HepG2 (cell line): ENCODE data around the gene PPP1R13L. TPM values are rescaled to one million over a fixed set of nuclear protein-coding genes. Genes with fewer than 3 reads are reported as not detected.
A peak's percentile ranks its signal among the peaks of the same experiment; 100 is the strongest.

Experiments
- ATAC-seq: fragments of 200-7000 bp; cut with Tn5 transposase; 3 replicates; pipeline ENCODE4 v1.9.1; 2020; ENCODE audit warnings: mild to moderate bottlenecking, moderate library complexity
- BruUV-seq: library from RNA; stranded (reverse); fragments of 400-500 nt; replicated peaks from 2 replicates; lab custom pipeline; 2021; lab: Mats Ljungman, UMichigan
- CTCF ChIA-PET: fragments of 300-600 bp; formaldehyde crosslinking; extraction: SDS; loops from one replicate; lab custom pipeline; 2021; ENCODE audit warnings: low total read pairs, inconsistent platforms, low intra/inter-chr PET ratio; lab: Yijun Ruan, JAX
- POLR2A ChIA-PET: fragments of 350-600 bp; sonication (Branson Sonifier 250); formaldehyde crosslinking; loops from one replicate; lab custom pipeline; 2020; ENCODE audit warnings: antibody characterized with exemption, inconsistent platforms; lab: Yijun Ruan, JAX
- DNase-seq: peaks from one replicate; pipeline ENCODE4 v3.0.0-alpha.2; 2015; ENCODE audit warnings: low spot score
- FAIRE-seq: peaks from 3 replicates; lab custom pipeline; 2011; peaks lifted over from hg19 to GRCh38; lab: Jason Lieb, UNC
- H2AFZ ChIP-seq: one replicate; pipeline ENCODE4 v1.6.1; 2011; ENCODE audit warnings: low read length, inconsistent platforms
- H3K27ac ChIP-seq: fragments of 300-600 bp; 3 replicates; pipeline ENCODE4 v1.8.0; 2011; ENCODE audit warnings: mixed run types, mild to moderate bottlenecking, mixed read lengths, low read length, inconsistent platforms; ENCODE audit not compliant: insufficient read depth; ENCODE audit errors: extremely low read length
- H3K27me3 ChIP-seq, 2 experiments: fragments of 200-600 bp in 1 of 2; 2 replicates in 1 of 2; 3 replicates in 1 of 2; pipeline versions ENCODE4 v1.6.0 to v1.8.0; 2011; ENCODE audit warnings: low read length in 2 of 2, mild to moderate bottlenecking in 2 of 2, moderate library complexity in 2 of 2, inconsistent platforms in 1 of 2; ENCODE audit not compliant: insufficient read depth in 2 of 2, control insufficient read depth in 1 of 2
- H3K36me3 ChIP-seq, 2 experiments: fragments of 200-600 bp in 1 of 2; replicated peaks in 1 of 2; 2 replicates in 1 of 2; 3 replicates in 1 of 2; pipeline versions ENCODE4 v1.5.1 to v1.8.0; 2011; ENCODE audit warnings: low read length in 2 of 2, inconsistent platforms in 1 of 2; ENCODE audit not compliant: insufficient read depth in 2 of 2, control insufficient read depth in 1 of 2
- H3K4me1 ChIP-seq: 2 replicates; pipeline ENCODE4 v1.5.1; 2012; ENCODE audit warnings: low read length, inconsistent platforms; ENCODE audit not compliant: insufficient read depth
- H3K4me2 ChIP-seq: 2 replicates; pipeline ENCODE4 v1.6.0; 2011; ENCODE audit warnings: low read depth, low read length, inconsistent platforms
- H3K4me3 ChIP-seq, 3 experiments: fragments of 200-600 bp in 1 of 3; sonication (generic), shearing (Covaris generic) in 1 of 3; replicated peaks in 1 of 3; 2 replicates each; pipeline ENCODE4 v1.5.1; 2011 to 2016; ENCODE audit warnings: low read length in 3 of 3, inconsistent platforms in 2 of 3, low read depth in 2 of 3, mild to moderate bottlenecking in 2 of 3, control low read depth in 1 of 3, mixed read lengths in 1 of 3; ENCODE audit not compliant: insufficient read depth in 1 of 3
- H3K79me2 ChIP-seq: one replicate; pipeline ENCODE4 v1.6.1; 2011; ENCODE audit warnings: low read length, inconsistent platforms; ENCODE audit not compliant: insufficient read depth
- H3K9ac ChIP-seq: 2 replicates; pipeline ENCODE4 v1.6.0; 2011; ENCODE audit warnings: mild to moderate bottlenecking, low read depth, low read length, inconsistent platforms; ENCODE audit not compliant: insufficient read depth
- H3K9me3 ChIP-seq: 2 replicates; pipeline ENCODE4 v1.5.1; 2012; ENCODE audit warnings: mild to moderate bottlenecking, low read length
- H4K20me1 ChIP-seq: 2 replicates; pipeline ENCODE4 v1.6.0; 2011; ENCODE audit warnings: inconsistent platforms, mild to moderate bottlenecking, low read length, moderate library complexity; ENCODE audit not compliant: insufficient read depth
- ATF7 ChIP-seq, 2 experiments: fragments of 450-650 bp in 1 of 2; sonication (generic) in 1 of 2; formaldehyde crosslinking in 1 of 2; IDR thresholded peaks; 2 replicates each; pipeline versions ENCODE4 v1.4.0 to v1.6.1; 2016 to 2020; ENCODE audit warnings: antibody characterized with exemption in 1 of 2, mild to moderate bottlenecking in 1 of 2, missing genetic modification reagents in 1 of 2
- HNRNPLL ChIP-seq: fragments of 200-400 bp; formaldehyde crosslinking; IDR thresholded peaks from 2 replicates; pipeline ENCODE4 v1.6.1; 2017; ENCODE audit warnings: mild to moderate bottlenecking, low read depth, low read length; ENCODE audit not compliant: poor library complexity, severe bottlenecking
- SP1 ChIP-seq, 2 experiments: fragments of 450-650 bp in 1 of 2; sonication (generic) in 1 of 2; formaldehyde crosslinking in 1 of 2; IDR thresholded peaks; 2 replicates each; pipeline versions ENCODE4 v1.4.0 to v1.6.1; 2016 to 2020; ENCODE audit warnings: missing genetic modification reagents in 1 of 2
- SP4 ChIP-seq: sonication (generic); formaldehyde crosslinking; IDR thresholded peaks from 2 replicates; pipeline ENCODE4 v1.8.1; 2023; ENCODE audit warnings: mild to moderate bottlenecking, missing genetic modification reagents
- ZEB1 ChIP-seq: IDR thresholded peaks from 2 replicates; pipeline ENCODE4 v1.6.1; 2012; ENCODE audit warnings: mild to moderate bottlenecking, low read depth, inconsistent platforms; ENCODE audit not compliant: insufficient replicate concordance
- ZNF687 ChIP-seq: sonication (generic); formaldehyde crosslinking; IDR thresholded peaks from 2 replicates; pipeline ENCODE4 v1.5.1; 2020; ENCODE audit warnings: mild to moderate bottlenecking, missing genetic modification reagents, moderate library complexity
- WGBS: methylation state at CpG from one replicate; pipeline ENCODE4 v1.1.6; 2017; ENCODE audit warnings: low lambda C conversion rate; 5-methylcytosine and 5-hydroxymethylcytosine counted together
- in situ Hi-C: cut with HindIII; loops from 2 replicates; pipeline ENCODE4 v1.10.0; 2017; ENCODE audit warnings: low pct_unique_long_range_greater_than_20kb; ENCODE audit not compliant: extremely low pct_ligation_motif_present
- intact Hi-C: fragments of 100-400 bp; cut with micrococcal nuclease; formaldehyde crosslinking; loops from one replicate; pipeline ENCODE4 v1.10.0; 2022; ENCODE audit not compliant: unreplicated experiment
- polyA plus RNA-seq, 8 experiments: library from polyadenylated mRNA; depleted of rRNA in 3 of 8; stranded (reverse) in 7 of 8; unstranded in 1 of 8; fragments of >200 nt; fragmentation: Illumina TruSeq in 4 of 8; extraction: Trizol in 4 of 8; gene quantifications; 2 replicates each; pipeline versions ENCODE4 v1.2.1 to v1.2.3, GENCODE V29; 2011 to 2016; ENCODE audit warnings: low read depth in 4 of 8, missing spikeins in 1 of 8, mixed read lengths in 1 of 8; ENCODE audit not compliant: insufficient read depth in 1 of 8
- total RNA-seq, 5 experiments: library from RNA; depleted of rRNA; stranded (reverse); fragments of >200 nt; fragmentation: Illumina TruSeq; extraction: Trizol; gene quantifications; 2 replicates each; pipeline ENCODE4 v1.2.3, GENCODE V29; 2016; ENCODE audit warnings: low read depth in 1 of 5

PPP1R13L gene
- total and polyA plus RNA-seq, 2 of the 13 experiments (the other 11 are each of a cell fraction or from before 2014, with no cell fraction given): 1.3 to 6.6 TPM

GRCh38 chr19:45340232-45340898 is 64.5 kb downstream of the PPP1R13L start, which contains the start of gene KLC3:
Gene KLC3, plus strand, starts transcription at chr19:45340750. Its CDS starts 4,792 bp downstream, at chr19:45345542.
- CTCF ChIA-PET: no interaction called here
- H4K20me1 ChIP-seq: no peaks in the 10 kb centered on the region
- no peaks in the 10 kb centered on the region for H3K36me3 ChIP-seq
- 0 out of 2 replicates have a peak within 1 kb of the TSS, but pooled peaks have one; percentile 39 for H3K9ac ChIP-seq
- peak within 1 kb of the TSS; percentile 42 to 66 (median 49); a peak in 5 of 6 replicates for H3K4me3 ChIP-seq
- no peak for FAIRE-seq
- peak; percentile 30; the same call in 1 of the 2 replicates for TF ChIP-seq ZNF687
- TF ChIP-seq SP4: peak; percentile 61; the same call in 1 of the 2 replicates
- TF ChIP-seq ZEB1: peak; percentile 29
- no peak for TF ChIP-seq SP1 (IDR thresholded peaks at IDR 0.05)
- peak; percentile 66 for TF ChIP-seq SP1 (CRISPR knock-in tag; IDR thresholded peaks at IDR 0.05)
- no peak for TF ChIP-seq ATF7 (IDR thresholded peaks at IDR 0.05)
- no peak for TF ChIP-seq ATF7 (CRISPR knock-in tag; IDR thresholded peaks at IDR 0.05)
- TF ChIP-seq HNRNPLL: peak; percentile 22
- TF ChIP-seq, all 625 proteins: peak for 5
- POLR2A ChIA-PET: no interaction called here
- H3K79me2 ChIP-seq: no peaks in the 10 kb centered on the region
- ATAC-seq (peak; percentile 20; the same call in 2 of the 3 replicates), DNase-seq (no peak)
- no peaks in the 10 kb centered on the region for H3K9me3 ChIP-seq
- H3K27me3 ChIP-seq: peaks cover 9 to 44% of the 10 kb centered on the region in 2 experiments; a peak in 4 of 5 replicates
- no TSS peak for BruUV-seq
- 51% methylated on average over 9 of the region's 50 CpGs for WGBS
- peaks cover 25% of the 10 kb centered on the region for H3K4me1 ChIP-seq
- H2AFZ ChIP-seq: no peak within 1 kb of the TSS
- intact Hi-C loops (no loop called here), in situ Hi-C loops (loop anchor here (5.0 to 10.0 kb wide), 2 partner anchors 88 to 136 kb away; partner anchors contain the start of gene MARK4)
- H3K27ac ChIP-seq: no peak within 1 kb of the TSS
- H3K4me2 ChIP-seq: peak within 1 kb of the TSS; percentile 58
